ENCODE results near the gene INPP5D. TPM values are rescaled to one million over a fixed set of nuclear protein-coding genes. Genes with fewer than 3 reads are reported as not detected.

The INPP5D gene
- total RNA-seq, 1 donor from 2014 or later: 33.4 TPM

- Histone ChIP-seq H3K36me3 (no peaks in the 10 kb centered on the region), H3K4me1 (peaks cover 21% of the 10 kb centered on the region), H3K27ac (peak overlapping the region; percentile 64), H3K27me3 (no peaks in the 10 kb centered on the region), H3K9me3 (no peaks in the 10 kb centered on the region), H3K4me3 (no peak overlapping the region)
- TF ChIP-seq POLR2A (IDR thresholded peaks at IDR 0.05) (no peak), POLR2AphosphoS5 (IDR thresholded peaks at IDR 0.05; ENCODE audit: insufficient read depth in 1 of 2, low read depth in 1 of 2) (peak; percentile 40 to 75)
- DNase-seq (ENCODE audit: extremely low spot score in 2 of 2): peak in 1 of 2 donors; percentile 85
- intact Hi-C loops (cut with DNase I): no loop called here
Measured at GRCh38 chr2:233084488-233084887, 24.3 kb downstream of the INPP5D start.

- TF ChIP-seq CTCF (IDR thresholded peaks at IDR 0.05) (no peak), POLR2AphosphoS5 (IDR thresholded peaks at IDR 0.05; ENCODE audit: insufficient read depth in 1 of 2, low read depth in 1 of 2) (no peak), POLR2A (IDR thresholded peaks at IDR 0.05) (no peak)
- no peak overlapping the region for H3K4me3 ChIP-seq
- H3K9me3 ChIP-seq: no peaks in the 10 kb centered on the region
- intact Hi-C loops (cut with DNase I): no loop called here
- no peaks in the 10 kb centered on the region for H3K27me3 ChIP-seq
- no peak for DNase-seq (ENCODE audit: extremely low spot score in 2 of 2)
- H3K27ac ChIP-seq: peak overlapping the region; percentile 39
- H3K36me3 ChIP-seq: no peaks in the 10 kb centered on the region
- peaks cover 21% of the 10 kb centered on the region for H3K4me1 ChIP-seq
Measured at GRCh38 chr2:233085037-233085838, 25.1 kb downstream of the INPP5D start.

- no peaks in the 10 kb centered on the region for H3K27me3 ChIP-seq
- H3K27ac ChIP-seq: peak overlapping the region; percentile 39
- peaks cover 21% of the 10 kb centered on the region for H3K4me1 ChIP-seq
- no peak overlapping the region for H3K4me3 ChIP-seq
- H3K36me3 ChIP-seq: no peaks in the 10 kb centered on the region
- no peak for DNase-seq (ENCODE audit: extremely low spot score in 2 of 2)
- no peak for TF ChIP-seq POLR2AphosphoS5 (IDR thresholded peaks at IDR 0.05; ENCODE audit: insufficient read depth in 1 of 2, low read depth in 1 of 2)
- TF ChIP-seq POLR2A (IDR thresholded peaks at IDR 0.05): no peak
- TF ChIP-seq CTCF (IDR thresholded peaks at IDR 0.05): no peak
- intact Hi-C loops (cut with DNase I): no loop called here
- no peaks in the 10 kb centered on the region for H3K9me3 ChIP-seq
Measured at GRCh38 chr2:233085839-233086150, 25.7 kb downstream of the INPP5D start.

- Histone ChIP-seq H3K27me3 (no peaks in the 10 kb centered on the region), H3K4me3 (no peak overlapping the region), H3K36me3 (no peaks in the 10 kb centered on the region), H3K4me1 (peaks cover 20% of the 10 kb centered on the region), H3K9me3 (no peaks in the 10 kb centered on the region), H3K27ac (no peak overlapping the region)
- DNase-seq (ENCODE audit: extremely low spot score in 2 of 2): no peak
- TF ChIP-seq CTCF (IDR thresholded peaks at IDR 0.05): no peak
- no peak for TF ChIP-seq POLR2A (IDR thresholded peaks at IDR 0.05)
- TF ChIP-seq POLR2AphosphoS5 (IDR thresholded peaks at IDR 0.05; ENCODE audit: insufficient read depth in 1 of 2, low read depth in 1 of 2): no peak
- intact Hi-C loops (cut with DNase I): no loop called here
Measured at GRCh38 chr2:233087713-233088112, 27.6 kb downstream of the INPP5D start.

- H3K27ac ChIP-seq: no peak overlapping the region
- no peaks in the 10 kb centered on the region for H3K9me3 ChIP-seq
- no peak overlapping the region for H3K4me3 ChIP-seq
- DNase-seq (ENCODE audit: extremely low spot score in 2 of 2): no peak
- peaks cover 12% of the 10 kb centered on the region for H3K4me1 ChIP-seq
- intact Hi-C loops (cut with DNase I): no loop called here
- no peaks in the 10 kb centered on the region for H3K27me3 ChIP-seq
- TF ChIP-seq POLR2A (IDR thresholded peaks at IDR 0.05) (no peak), CTCF (IDR thresholded peaks at IDR 0.05) (no peak), POLR2AphosphoS5 (IDR thresholded peaks at IDR 0.05; ENCODE audit: insufficient read depth in 1 of 2, low read depth in 1 of 2) (no peak)
- no peaks in the 10 kb centered on the region for H3K36me3 ChIP-seq
Measured at GRCh38 chr2:233088972-233089345, 28.8 kb downstream of the INPP5D start.
